ENCODE measurements around the gene DYTN.

Gene DYTN

GRCh38 chr2:206696910-206697309 lies 21.3 kb downstream of the DYTN start:
- no peak overlapping the region for H3K27ac ChIP-seq
- no peak for TF ChIP-seq ZFX (IDR thresholded peaks at IDR 0.05; ENCODE audit: borderline replicate concordance)
- TF ChIP-seq CTCF (IDR thresholded peaks at IDR 0.05) = no peak

- TF ChIP-seq ZFX (IDR thresholded peaks at IDR 0.05; ENCODE audit: borderline replicate concordance) (no peak), CTCF (IDR thresholded peaks at IDR 0.05) (peak; percentile 70)
- H3K27ac ChIP-seq = no peak overlapping the region
Observed at GRCh38 chr2:206693399-206694137, 24.6 kb downstream of the DYTN start.

GRCh38 chr2:206692971-206693370 lies 25.2 kb downstream of the DYTN start:
- no peak overlapping the region for H3K27ac ChIP-seq
- TF ChIP-seq CTCF (IDR thresholded peaks at IDR 0.05) (no peak), ZFX (IDR thresholded peaks at IDR 0.05; ENCODE audit: borderline replicate concordance) (no peak)

- no peak overlapping the region for H3K27ac ChIP-seq
- TF ChIP-seq ZFX (IDR thresholded peaks at IDR 0.05; ENCODE audit: borderline replicate concordance) (no peak), CTCF (IDR thresholded peaks at IDR 0.05) (no peak)
Observed at GRCh38 chr2:206688990-206689389, 29.2 kb downstream of the DYTN start.

- TF ChIP-seq ZFX (IDR thresholded peaks at IDR 0.05; ENCODE audit: borderline replicate concordance) (no peak), CTCF (IDR thresholded peaks at IDR 0.05) (no peak)
- no peak overlapping the region for H3K27ac ChIP-seq
Observed at GRCh38 chr2:206688453-206688852, 29.7 kb downstream of the DYTN start.

- no peak for TF ChIP-seq ZFX (IDR thresholded peaks at IDR 0.05; ENCODE audit: borderline replicate concordance)
- no peak overlapping the region for H3K27ac ChIP-seq
Observed at GRCh38 chr2:206683546-206683945, 34.6 kb downstream of the DYTN start.

GRCh38 chr2:206670531-206671319 lies 47.5 kb downstream of the DYTN start:
- no peak for TF ChIP-seq ZFX (IDR thresholded peaks at IDR 0.05; ENCODE audit: borderline replicate concordance)
- no peak for TF ChIP-seq CTCF (IDR thresholded peaks at IDR 0.05)
- H3K27ac ChIP-seq = no peak overlapping the region
